ENCODE measurements around the gene SLC35G3.
"Not testable (repeated sequence)": the region's sequence is repeated elsewhere in the genome, so short reads cannot be mapped to it uniquely, and the experiment has no call there.

The SLC35G3 gene

DNA sequence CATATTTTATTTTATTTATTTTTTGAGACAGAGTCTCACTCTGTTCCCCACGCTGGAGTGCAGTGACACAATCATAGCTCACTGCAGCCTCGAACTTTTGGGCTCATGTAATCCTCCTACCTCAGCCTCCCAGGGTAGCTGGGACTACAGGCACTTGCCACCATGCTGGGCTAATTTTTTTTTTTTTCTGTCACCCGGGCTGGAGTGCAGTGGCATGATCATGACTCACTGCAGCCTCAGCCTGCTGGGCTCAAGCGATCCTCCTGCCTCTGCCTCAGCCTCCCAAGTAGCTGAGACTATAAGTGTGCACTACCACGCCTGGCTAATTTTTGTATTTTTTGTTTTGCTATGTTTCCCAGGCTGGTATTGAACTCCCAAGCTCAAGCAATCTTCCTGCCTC, 29.5 kb downstream of the SLC35G3 start:
- DNase-seq (ENCODE audit: low spot score) = no peak

DNA sequence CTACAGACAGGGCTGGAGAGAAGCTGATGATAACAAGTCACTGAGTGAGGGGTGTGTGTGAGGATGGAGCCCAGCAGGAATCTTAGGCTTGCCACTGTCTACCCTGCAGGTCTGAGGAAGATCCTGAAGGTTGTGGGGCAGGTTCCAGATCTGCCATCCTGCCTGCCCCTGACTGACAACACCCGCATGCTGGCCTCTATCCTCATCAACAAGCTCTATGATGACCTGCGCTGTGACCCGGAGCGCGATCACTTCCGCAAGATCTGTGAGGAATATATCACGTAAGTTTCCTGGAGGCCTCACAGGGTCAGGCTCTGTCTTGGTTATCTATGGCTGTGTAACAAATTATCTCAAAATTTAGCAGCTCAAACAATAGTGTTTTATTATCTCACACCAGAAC, 30.3 kb downstream of the SLC35G3 start:
- no peak for DNase-seq (ENCODE audit: low spot score)

DNA sequence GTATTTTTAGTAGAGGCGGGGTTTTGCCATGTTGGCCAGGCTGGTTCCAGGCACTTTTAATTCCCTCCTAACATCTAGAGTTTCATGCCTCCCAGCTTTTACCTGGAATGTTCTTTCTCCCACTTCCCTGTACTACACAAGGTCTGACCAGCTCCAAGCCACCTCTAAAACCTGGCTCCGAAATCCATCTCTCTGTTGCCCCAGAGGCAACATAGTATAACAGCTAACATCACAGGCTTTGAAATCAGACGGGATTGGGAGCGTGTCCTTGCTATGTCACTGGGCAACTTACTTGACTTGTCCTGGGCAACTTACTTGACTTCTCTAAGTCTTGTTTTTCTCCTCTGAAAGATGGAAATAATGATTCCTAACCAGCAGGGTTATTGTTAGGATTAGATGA, 31.4 kb downstream of the SLC35G3 start:
- DNase-seq (ENCODE audit: low spot score) = no peak

DNA sequence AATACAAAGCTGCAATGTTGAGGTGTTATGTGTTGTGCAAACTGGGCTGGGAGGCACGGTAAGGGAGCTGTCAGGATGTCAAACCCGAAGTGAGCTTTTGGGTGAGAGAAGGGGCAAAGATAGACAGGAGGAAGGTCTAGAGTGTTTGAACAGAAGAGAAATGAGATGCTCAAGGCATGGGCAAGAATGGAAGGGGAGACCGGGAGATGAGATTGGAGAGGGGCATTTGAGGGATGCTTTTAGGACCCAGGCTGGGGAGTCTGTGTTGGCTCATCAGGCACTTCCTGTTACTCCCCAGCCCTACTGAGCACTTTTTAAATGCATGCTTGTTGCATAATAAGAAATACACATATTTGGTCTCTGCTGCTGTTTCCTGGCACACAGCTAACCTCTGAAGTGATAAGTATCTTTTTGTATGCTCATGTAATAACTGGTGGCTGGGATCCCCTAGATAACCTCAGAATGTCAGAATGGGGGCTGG, 32.9 kb downstream of the SLC35G3 start:
- no peak for DNase-seq (ENCODE audit: low spot score)

DNA sequence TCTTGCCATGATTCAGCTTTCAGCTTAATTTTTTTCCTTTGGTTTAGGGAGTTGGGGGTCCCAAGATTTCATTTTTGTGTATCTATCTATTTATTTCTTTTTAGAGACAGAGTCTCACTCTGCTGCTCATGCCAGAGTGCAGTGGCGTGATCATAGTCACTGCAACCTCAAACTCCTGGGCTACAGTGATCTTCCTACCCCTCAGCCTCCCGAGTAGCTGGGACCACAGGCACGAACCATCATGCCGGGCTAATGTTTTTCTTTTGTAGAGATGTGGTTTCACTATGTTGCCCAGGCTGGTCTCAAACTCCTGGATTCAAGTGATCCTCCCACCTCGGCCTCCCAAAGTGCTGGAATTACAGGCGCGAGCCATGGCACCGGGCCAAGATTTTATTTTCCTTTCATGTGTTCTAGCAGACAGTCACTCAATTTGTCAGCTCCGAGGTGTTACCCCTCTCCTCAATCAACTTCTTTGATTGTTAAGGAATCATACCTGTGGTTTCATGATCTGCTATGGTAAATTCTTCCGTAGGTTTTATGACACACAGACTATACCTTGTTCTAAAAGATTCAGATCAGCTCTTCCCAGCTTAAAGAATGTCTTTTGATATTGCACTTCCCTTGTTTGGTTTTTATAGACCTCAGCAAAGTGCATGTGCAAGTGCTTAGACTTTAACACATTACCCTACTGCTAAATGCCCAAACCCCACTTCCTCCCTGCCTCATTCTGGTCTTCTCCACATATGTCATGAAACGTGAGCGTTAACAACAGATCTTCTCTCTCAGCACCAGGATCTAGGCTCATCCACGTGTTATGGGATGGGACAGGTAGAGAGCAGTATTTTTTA, 33.6 kb downstream of the SLC35G3 start:
- DNase-seq (ENCODE audit: low spot score) = no peak

DNA sequence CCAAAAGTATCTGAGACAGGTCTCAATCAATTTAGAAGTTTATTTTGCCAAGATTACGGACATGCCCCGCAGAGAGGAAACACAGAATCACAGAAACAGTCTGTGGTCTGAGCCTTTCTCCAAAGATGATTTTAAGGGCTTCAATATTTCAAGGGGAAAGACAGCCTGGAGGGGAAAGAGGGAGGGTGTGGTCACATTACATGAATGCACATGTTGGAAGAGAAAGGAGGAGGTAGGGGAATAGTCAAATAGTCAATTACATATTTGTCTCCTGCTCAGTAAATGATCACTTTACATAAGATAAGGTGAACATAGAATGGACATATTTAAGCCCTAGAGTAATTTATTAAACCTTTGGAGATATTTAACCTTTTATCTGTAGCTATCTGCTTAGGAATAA, 34.3 kb downstream of the SLC35G3 start:
- no peak for DNase-seq (ENCODE audit: low spot score)

DNA sequence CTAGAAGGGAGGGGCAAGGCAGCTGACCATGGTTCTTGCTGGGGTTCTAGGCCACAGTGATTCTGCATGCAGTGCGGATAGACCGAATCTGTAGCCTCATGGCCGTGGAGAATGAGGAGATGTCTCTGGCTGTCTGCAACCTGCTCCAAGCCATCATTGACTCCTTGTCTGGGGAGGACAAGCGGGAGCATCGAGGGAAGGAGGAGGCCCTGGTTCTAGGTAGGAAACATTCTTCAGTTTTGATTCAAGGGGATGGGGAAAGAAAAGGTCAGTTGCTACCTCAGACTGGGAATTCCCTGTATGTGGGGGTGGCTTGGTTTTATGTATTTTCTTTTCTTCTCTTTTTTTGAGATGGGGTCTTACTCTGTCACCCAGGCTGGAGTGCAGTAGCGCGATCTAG, 38.9 kb downstream of the SLC35G3 start:
- no peak for DNase-seq (ENCODE audit: low spot score)

DNA sequence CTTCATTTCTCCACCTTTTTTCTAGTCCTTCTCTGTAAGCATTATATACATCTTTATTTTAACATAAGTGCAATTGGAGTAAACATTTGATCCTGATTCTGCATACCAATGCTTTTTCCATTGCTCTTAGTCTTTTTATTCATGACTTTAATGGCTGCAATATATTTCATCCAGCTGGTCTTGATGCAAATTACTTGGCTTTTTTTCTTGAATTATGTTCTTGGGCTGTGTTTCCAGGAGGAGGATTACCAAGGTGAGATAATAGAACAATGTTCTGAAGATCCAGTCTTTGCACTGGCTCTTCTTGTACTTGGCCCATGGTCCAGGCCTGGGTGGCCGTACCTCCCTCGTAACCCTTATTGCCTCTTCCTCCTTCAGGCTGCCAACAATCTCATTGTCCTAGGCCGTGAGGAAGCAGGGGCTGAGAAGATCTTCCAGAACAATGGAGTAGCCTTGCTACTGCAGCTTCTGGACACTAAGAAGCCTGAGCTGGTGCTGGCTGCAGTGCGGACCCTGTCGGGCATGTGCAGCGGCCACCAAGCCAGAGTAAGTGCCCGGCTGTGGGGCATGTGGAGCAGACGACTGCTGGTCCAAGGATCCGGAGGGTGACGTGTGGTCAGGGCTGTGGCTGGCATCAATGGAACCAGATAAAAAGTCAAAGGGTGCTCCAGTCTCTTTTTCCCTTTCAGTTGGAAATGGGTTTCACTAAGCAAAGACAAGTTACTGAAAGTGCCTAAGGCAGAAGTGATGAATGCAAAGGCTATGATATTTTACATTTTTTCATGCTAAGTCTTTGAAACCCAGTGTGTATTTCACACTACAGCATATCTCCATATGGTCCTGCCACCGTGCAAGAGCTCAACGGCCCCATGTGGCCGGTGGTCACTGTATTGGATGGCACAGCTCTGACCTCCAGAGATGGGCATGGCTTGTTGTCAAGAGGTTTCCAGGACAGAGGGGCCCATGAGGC, 39.7 kb downstream of the SLC35G3 start:
- no peak for DNase-seq (ENCODE audit: low spot score)

DNA sequence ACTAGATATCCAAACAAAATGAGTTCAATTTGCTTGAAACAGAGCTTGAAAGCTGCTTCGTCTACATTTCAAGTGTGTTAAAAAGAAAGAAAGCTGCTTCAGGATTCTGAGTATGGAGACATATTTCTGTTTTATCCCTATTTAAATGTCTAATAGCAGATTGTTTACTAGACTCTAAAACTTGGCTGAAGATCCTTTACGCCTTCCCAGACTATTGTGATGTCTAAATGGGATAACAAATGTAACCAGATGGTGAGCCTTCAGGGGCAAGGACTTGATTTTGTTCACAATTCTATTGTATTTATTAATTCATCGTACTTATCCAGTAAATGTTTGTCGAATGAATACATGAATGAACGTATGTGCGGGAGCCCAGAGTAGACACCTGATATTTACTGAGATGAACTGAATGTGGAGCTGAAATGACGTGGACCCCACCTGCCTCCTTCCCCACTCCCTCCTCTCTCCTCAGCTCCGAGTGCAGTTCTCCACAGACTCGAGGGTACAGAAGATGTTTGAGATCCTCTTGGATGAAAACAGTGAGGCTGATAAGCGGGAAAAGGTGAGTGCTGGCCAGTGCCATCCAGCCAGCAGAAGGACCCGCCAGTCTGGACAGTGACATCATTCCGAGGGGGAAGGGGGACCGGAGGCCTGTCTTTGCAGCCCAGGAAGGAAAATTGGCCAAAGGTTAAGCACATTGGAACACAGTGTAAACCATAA, 41.6 kb downstream of the SLC35G3 start:
- no peak for DNase-seq (ENCODE audit: low spot score)

DNA sequence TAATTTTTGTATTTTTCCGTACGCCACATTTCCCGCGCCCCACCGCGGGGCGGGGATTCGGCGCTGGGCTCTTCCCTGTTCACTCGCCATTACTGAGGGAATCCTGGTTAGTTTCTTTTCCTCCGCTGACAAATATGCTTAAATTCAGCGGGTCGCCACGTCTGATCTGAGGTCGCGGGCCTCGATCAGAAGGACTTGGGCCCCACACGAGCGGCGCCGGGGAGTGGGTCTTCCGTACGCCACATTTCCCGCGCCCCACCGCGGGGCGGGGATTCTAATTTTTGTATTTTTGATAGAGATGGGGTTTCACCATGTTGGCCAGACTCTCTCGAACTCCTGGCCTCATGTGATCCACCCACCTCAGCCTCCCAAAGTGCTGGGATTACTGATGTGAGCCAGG, 43.1 kb downstream of the SLC35G3 start:
- not testable (repeated sequence) for DNase-seq (ENCODE audit: low spot score)

DNA sequence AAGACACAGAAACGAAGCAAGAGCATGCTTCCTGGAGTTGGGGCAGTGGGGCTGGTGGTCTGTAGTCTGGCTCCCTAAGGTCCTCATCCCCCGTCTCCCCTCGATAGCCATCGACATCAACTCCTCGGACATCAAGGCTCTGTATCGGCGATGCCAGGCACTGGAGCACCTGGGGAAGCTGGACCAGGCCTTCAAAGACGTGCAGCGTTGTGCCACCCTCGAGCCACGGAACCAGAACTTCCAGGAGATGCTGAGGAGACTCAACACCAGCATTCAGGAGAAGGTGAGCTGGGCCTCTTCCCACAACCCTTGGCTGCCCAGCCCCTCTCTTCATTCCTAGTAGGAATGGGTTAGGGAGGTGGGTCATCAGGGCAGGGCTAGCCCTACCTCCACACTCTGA, 44.3 kb downstream of the SLC35G3 start:
- DNase-seq (ENCODE audit: low spot score) = no peak

DNA sequence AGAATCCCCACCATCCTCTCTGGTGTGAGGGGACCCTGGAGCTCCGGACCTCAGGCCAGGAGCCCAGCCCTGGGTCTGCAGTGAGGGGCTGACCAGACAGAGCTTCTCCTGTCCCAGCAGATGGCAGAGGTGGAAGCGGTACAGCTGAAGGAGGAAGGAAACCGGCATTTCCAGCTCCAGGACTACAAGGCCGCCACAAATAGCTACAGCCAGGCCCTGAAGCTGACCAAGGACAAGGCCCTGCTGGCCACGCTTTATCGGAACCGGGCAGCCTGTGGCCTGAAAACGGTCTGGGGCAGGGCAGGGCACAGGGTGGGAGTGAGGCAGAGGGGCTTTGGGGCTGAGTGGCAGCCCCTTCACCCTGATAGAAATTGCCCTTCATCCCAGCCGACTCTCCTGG, 46.0 kb downstream of the SLC35G3 start:
- DNase-seq (ENCODE audit: low spot score) = no peak

DNA sequence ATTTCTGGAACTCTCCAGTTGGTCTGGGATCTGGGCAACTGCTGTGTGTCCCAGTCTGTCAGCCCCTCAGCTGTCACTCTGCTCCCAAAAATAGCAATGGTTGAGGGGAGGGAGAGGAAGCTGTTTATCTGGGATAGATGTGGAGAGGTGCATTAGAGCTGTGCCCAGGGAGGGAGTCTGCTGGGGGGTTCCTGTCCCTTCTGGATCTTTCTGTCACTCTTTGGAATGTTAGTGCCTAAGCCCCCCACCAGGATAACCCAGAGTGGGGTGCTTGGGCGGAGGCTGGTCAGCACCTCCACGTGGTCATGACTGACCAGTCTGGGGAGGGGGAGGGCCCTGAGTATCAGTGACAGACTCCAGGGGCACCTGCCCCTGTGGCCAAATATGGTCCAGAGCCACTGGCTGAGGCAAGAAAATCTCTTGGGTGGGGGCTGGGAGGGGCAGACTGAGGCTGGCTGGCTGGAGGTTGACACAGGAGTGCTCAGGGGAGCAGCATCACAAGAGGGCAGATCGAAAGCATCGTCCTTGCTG, 46.8 kb downstream of the SLC35G3 start, which contains the start of gene UNC45B:
Gene UNC45B (plus strand): TSS at position 443 of the 531 bp plus-strand sequence. CDS start 447 bp downstream, outside the sequence.
- DNase-seq (ENCODE audit: low spot score) = no peak

DNA sequence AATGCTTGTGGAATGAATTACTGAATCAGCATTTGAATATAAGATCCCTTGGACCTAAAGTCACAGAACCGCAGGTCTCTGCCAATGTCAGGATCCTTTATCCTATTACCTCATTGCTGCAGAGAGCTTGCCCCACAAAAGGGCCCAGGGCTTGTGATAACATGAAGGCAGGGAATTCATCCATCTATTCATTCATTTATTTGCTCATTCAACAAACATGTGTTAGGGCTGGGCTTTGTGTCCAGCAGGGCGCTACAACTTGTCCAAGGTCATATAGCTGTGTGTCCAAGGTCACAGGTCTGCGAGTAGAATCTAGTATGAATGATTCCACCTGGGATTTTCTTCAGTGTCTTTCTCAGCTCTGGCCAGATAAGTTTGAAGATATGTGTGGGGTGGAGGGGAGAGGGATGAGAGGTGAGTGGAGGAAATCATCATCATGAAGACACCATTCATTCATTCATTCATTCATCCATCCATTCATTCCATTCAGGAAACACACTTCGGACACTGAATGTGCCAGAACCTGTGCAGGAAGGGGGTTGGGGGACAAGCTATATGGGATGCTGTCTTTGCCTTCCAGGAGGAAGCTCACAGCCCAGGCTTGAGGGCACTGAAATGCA, 47.9 kb downstream of the SLC35G3 start:
- DNase-seq (ENCODE audit: low spot score) = no peak

DNA sequence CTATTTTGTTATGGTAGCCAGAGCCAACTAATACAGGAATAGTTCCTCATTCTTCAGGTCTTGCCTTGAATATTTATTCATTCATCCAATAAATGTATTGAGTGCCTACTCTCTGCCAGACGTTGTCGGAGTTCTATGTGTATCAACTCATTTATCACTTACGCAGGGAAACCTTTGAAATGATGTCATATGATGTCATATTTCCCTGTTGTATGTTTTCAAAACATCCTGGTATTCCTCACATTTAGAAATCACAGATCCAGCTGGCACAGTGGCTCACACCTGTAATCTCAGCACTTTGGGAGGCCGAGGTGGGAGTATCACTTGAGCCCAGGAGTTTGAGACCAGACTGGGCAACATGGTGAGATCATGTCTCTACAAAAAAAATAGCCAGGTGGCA, 49.4 kb downstream of the SLC35G3 start:
- no peak for DNase-seq (ENCODE audit: low spot score)
